ENCODE results near the gene KIAA1549. TPM values are rescaled to one million over a fixed set of nuclear protein-coding genes. Genes with fewer than 3 reads are reported as not detected.

Gene KIAA1549
- total RNA-seq, 3 donors from 2014 or later (not counting 1 experiment from before 2014, with no cell fraction given) = 0.08 to 0.09 (median 0.09) TPM

- Mint-ChIP-seq H3K27me3 (ENCODE audit: low read depth in 2 of 2) (peaks cover 3 to 6% of the 10 kb centered on the region in 2 donors), H3K4me3 (no peak overlapping the region), H3K27ac (no peak overlapping the region), H3K9me3 (peaks cover 2 to 12% of the 10 kb centered on the region in 2 donors), H3K36me3 (no peaks in the 10 kb centered on the region), H3K4me1 (peaks cover 0 to 5% of the 10 kb centered on the region in 2 donors)
- DNase-seq = no peak
- no peak for TF ChIP-seq CTCF (IDR thresholded peaks at IDR 0.05)
- Histone ChIP-seq H3K27ac (ENCODE audit: low read length) (no peak overlapping the region), H3K4me3 (ENCODE audit: low read length) (no peak overlapping the region), H3K9me3 (ENCODE audit: control insufficient read depth, insufficient read depth, low read length) (peaks cover 6% of the 10 kb centered on the region), H3K36me3 (ENCODE audit: control insufficient read depth, insufficient read depth, low read length) (no peaks in the 10 kb centered on the region), H3K4me1 (ENCODE audit: control insufficient read depth, insufficient read depth, low read length) (no peaks in the 10 kb centered on the region), H3K27me3 (ENCODE audit: control insufficient read depth, insufficient read depth, low read length) (no peaks in the 10 kb centered on the region)
- no peak for ATAC-seq
- intact Hi-C loops (cut with micrococcal nuclease) = no loop called here
- 96% methylated on average over 16 of the region's 16 CpGs for WGBS (ENCODE audit: insufficient coverage)
These were observed 120.1 kb downstream of the KIAA1549 start for GRCh38 chr7:138861051-138861450.

- no peaks in the 10 kb centered on the region for H3K36me3 Mint-ChIP-seq
- no peaks in the 10 kb centered on the region for H3K4me1 Mint-ChIP-seq
- Histone ChIP-seq H3K27ac (ENCODE audit: low read length) (no peak overlapping the region), H3K36me3 (ENCODE audit: control insufficient read depth, insufficient read depth, low read length) (no peaks in the 10 kb centered on the region), H3K27me3 (ENCODE audit: control insufficient read depth, insufficient read depth, low read length) (no peaks in the 10 kb centered on the region), H3K4me3 (ENCODE audit: low read length) (no peak overlapping the region), H3K9me3 (ENCODE audit: control insufficient read depth, insufficient read depth, low read length) (peaks cover 6% of the 10 kb centered on the region), H3K4me1 (ENCODE audit: control insufficient read depth, insufficient read depth, low read length) (no peaks in the 10 kb centered on the region)
- H3K4me3 Mint-ChIP-seq = no peak overlapping the region
- ATAC-seq = no peak
- peaks cover 2 to 12% of the 10 kb centered on the region in 2 donors for H3K9me3 Mint-ChIP-seq
- H3K27ac Mint-ChIP-seq = no peak overlapping the region
- no peak for TF ChIP-seq CTCF (IDR thresholded peaks at IDR 0.05)
- H3K27me3 Mint-ChIP-seq (ENCODE audit: low read depth in 2 of 2) = peaks cover 6 to 13% of the 10 kb centered on the region in 2 donors
- DNase-seq = no peak
- intact Hi-C loops (cut with micrococcal nuclease) = no loop called here
These were observed 123.5 kb downstream of the KIAA1549 start for GRCh38 chr7:138857728-138858127.

GRCh38 chr7:138854115-138854645, 127.0 kb downstream of the KIAA1549 start:
- H3K9me3 ChIP-seq (ENCODE audit: control insufficient read depth, insufficient read depth, low read length) = peaks cover 6% of the 10 kb centered on the region
- Mint-ChIP-seq H3K4me1 (no peaks in the 10 kb centered on the region), H3K4me3 (no peak overlapping the region), H3K36me3 (no peaks in the 10 kb centered on the region), H3K27ac (no peak overlapping the region), H3K27me3 (ENCODE audit: low read depth in 2 of 2) (peaks cover 6 to 20% of the 10 kb centered on the region in 2 donors), H3K9me3 (peaks cover 5 to 12% of the 10 kb centered on the region in 2 donors)
- H3K4me1 ChIP-seq (ENCODE audit: control insufficient read depth, insufficient read depth, low read length) = no peaks in the 10 kb centered on the region
- no peaks in the 10 kb centered on the region for H3K36me3 ChIP-seq (ENCODE audit: control insufficient read depth, insufficient read depth, low read length)
- no peak for DNase-seq
- ATAC-seq = no peak
- H3K27me3 ChIP-seq (ENCODE audit: control insufficient read depth, insufficient read depth, low read length) = no peaks in the 10 kb centered on the region
- TF ChIP-seq CTCF (IDR thresholded peaks at IDR 0.05) = no peak
- intact Hi-C loops (cut with micrococcal nuclease) = no loop called here
- H3K4me3 ChIP-seq (ENCODE audit: low read length) = no peak overlapping the region
- WGBS (ENCODE audit: insufficient coverage) = 87% methylated on average over 4 of the region's 5 CpGs
- H3K27ac ChIP-seq (ENCODE audit: low read length) = no peak overlapping the region

- H3K36me3 Mint-ChIP-seq = no peaks in the 10 kb centered on the region
- H3K36me3 ChIP-seq (ENCODE audit: control insufficient read depth, insufficient read depth, low read length) = no peaks in the 10 kb centered on the region
- no peaks in the 10 kb centered on the region for H3K4me1 Mint-ChIP-seq
- H3K9me3 ChIP-seq (ENCODE audit: control insufficient read depth, insufficient read depth, low read length) = peaks cover 6% of the 10 kb centered on the region
- 100% methylated on average over 1 of the region's 3 CpGs for WGBS (ENCODE audit: insufficient coverage)
- no peak overlapping the region for H3K27ac ChIP-seq (ENCODE audit: low read length)
- ATAC-seq (no peak), DNase-seq (no peak)
- peaks cover 5 to 12% of the 10 kb centered on the region in 2 donors for H3K9me3 Mint-ChIP-seq
- peaks cover 8 to 20% of the 10 kb centered on the region in 2 donors for H3K27me3 Mint-ChIP-seq (ENCODE audit: low read depth in 2 of 2)
- H3K4me1 ChIP-seq (ENCODE audit: control insufficient read depth, insufficient read depth, low read length) = no peaks in the 10 kb centered on the region
- no peak overlapping the region for H3K4me3 Mint-ChIP-seq
- intact Hi-C loops (cut with micrococcal nuclease) = no loop called here
- no peak overlapping the region for H3K27ac Mint-ChIP-seq
- no peak for TF ChIP-seq CTCF (IDR thresholded peaks at IDR 0.05)
- H3K27me3 ChIP-seq (ENCODE audit: control insufficient read depth, insufficient read depth, low read length) = no peaks in the 10 kb centered on the region
- no peak overlapping the region for H3K4me3 ChIP-seq (ENCODE audit: low read length)
These were observed 127.7 kb downstream of the KIAA1549 start for GRCh38 chr7:138853448-138853847.

All from natural killer cell (primary cell).